ENCODE measurements around the gene FBRS.

DNA sequence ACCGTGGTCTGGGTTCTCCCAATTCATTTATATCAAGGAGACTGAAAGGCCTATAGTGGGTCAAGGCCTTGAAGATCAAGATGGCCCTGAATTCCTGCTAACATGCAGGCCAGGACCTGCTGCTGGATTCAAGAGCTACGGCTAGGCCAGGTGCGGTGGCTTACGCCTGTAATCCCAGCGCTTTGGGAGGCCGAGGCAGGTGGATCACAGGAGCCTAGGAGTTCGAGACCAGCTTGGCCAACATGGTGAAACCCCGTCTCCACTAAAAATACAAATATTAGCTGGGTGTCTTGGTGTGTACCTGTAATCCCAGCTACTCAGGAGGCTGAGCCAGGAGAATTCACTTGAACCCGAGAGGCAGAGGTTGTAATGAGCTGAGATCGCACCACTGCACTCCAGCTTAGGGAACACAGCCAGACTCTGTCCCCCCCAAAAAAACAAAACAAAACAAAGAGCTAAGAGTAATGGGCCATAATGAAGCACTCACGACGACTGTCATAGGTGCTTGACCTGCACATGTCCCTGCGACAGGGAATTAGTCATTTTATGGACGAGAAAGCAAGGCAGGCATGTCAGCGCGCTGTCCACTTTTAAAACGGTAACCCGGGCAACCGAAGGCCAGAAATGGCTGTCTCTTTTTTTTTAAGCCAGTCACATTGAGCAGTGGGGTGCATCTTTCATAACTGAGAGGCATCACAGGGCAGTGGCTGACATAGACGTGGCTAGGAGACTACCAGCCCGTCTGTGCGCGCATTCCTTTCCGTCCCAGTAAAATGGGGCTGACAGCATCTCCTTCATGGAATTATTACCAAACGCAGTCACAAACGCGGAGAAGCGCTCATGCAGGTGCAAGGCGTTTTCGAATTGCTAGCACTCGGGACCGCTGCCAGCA, 1.0 kb upstream of the FBRS start:
- no peak for TF ChIP-seq CTCF (IDR thresholded peaks at IDR 0.05 in 4 of 5, conservative IDR thresholded peaks at IDR 0.05 in 1 of 5)
- peak in 1 of 2 donors; percentile 6 for TF ChIP-seq POLR2A (IDR thresholded peaks at IDR 0.05)
